K562 (cell line): Measurements from ENCODE around the gene PRKAR1B. TPM values are rescaled to one million over a fixed set of nuclear protein-coding genes. Genes with fewer than 3 reads are reported as not detected.
A peak's percentile ranks its signal among the peaks of the same experiment; 100 is the strongest.

Experiments
- BACH1 ChIP-seq: fragments of 200-800 bp; sonication (Bioruptor generic); IDR thresholded peaks from 2 replicates; pipeline ENCODE4 v1.6.1; 2016; ENCODE audit warnings: missing genetic modification characterization, missing compliant biosample characterization
- C11orf30 ChIP-seq: fragments of 450-650 bp; IDR thresholded peaks from 2 replicates; pipeline ENCODE4 v1.6.1; 2016; ENCODE audit warnings: low read depth, mild to moderate bottlenecking
- COPS2 ChIP-seq: fragments of 450-650 bp; conservative IDR thresholded peaks from 2 replicates; pipeline ENCODE4 v1.6.1; 2016; ENCODE audit warnings: mild to moderate bottlenecking, moderate library complexity
- DACH1 ChIP-seq: fragments of 450-650 bp; IDR thresholded peaks from 2 replicates; pipeline ENCODE4 v1.6.1; 2018; ENCODE audit not compliant: partially characterized antibody
- FOXM1 ChIP-seq, 2 experiments: fragments of 450-650 bp in 1 of 2; sonication (generic) in 1 of 2; formaldehyde crosslinking in 1 of 2; IDR thresholded peaks; 2 replicates each; pipeline versions ENCODE4 v1.6.1 to v1.9.0; 2017 to 2022; ENCODE audit warnings: low read depth in 2 of 2, mild to moderate bottlenecking in 2 of 2, missing genetic modification reagents in 1 of 2, moderate library complexity in 1 of 2
- GABPB2 ChIP-seq: fragments of 250-450 bp; sonication (Bioruptor Pico); conservative IDR thresholded peaks from 2 replicates; pipeline ENCODE4 v1.5.1; 2021; ENCODE audit warnings: mild to moderate bottlenecking
- GATA2 ChIP-seq: sonication (generic); formaldehyde crosslinking; IDR thresholded peaks from 2 replicates; pipeline ENCODE4 v1.4.0; 2020; ENCODE audit warnings: mild to moderate bottlenecking, missing genetic modification reagents
- HDAC1 ChIP-seq, 2 experiments: fragments of 450-650 bp; IDR thresholded peaks; 2 replicates each; pipeline ENCODE4 v1.6.1; 2016 to 2017; ENCODE audit warnings: inconsistent platforms in 1 of 2, mild to moderate bottlenecking in 1 of 2, moderate library complexity in 1 of 2
- KDM1A ChIP-seq, 2 experiments: fragments of 450-650 bp; IDR thresholded peaks; 2 replicates each; pipeline ENCODE4 v1.6.1; 2016; ENCODE audit warnings: mild to moderate bottlenecking in 2 of 2
- POLR2AphosphoS5 ChIP-seq: IDR thresholded peaks from 2 replicates; pipeline ENCODE4 v1.6.1; 2011; ENCODE audit warnings: mild to moderate bottlenecking, low read depth, low read length, moderate library complexity; ENCODE audit not compliant: control insufficient read depth, insufficient read depth
- RBM25 ChIP-seq: fragments of 200-400 bp; formaldehyde crosslinking; IDR thresholded peaks from 2 replicates; pipeline ENCODE4 v1.6.1; 2018; ENCODE audit warnings: low read length, low read depth, moderate library complexity; ENCODE audit not compliant: severe bottlenecking
- TFAM ChIP-seq: fragments of 250-450 bp; sonication (Bioruptor Pico); conservative IDR thresholded peaks from 2 replicates; pipeline ENCODE4 v1.5.0; 2021; ENCODE audit warnings: mild to moderate bottlenecking, moderate library complexity
- THRA ChIP-seq: fragments of 450-650 bp; IDR thresholded peaks from 2 replicates; pipeline ENCODE4 v1.6.1; 2017; ENCODE audit warnings: mild to moderate bottlenecking, moderate library complexity
- THRB ChIP-seq: fragments of 450-650 bp; formaldehyde crosslinking; conservative IDR thresholded peaks from 2 replicates; pipeline ENCODE4 v1.4.0; 2022; ENCODE audit warnings: mild to moderate bottlenecking, missing genetic modification characterization
- TSC22D4 ChIP-seq: fragments of 450-650 bp; IDR thresholded peaks from 2 replicates; pipeline ENCODE4 v1.6.1; 2016; ENCODE audit warnings: missing genetic modification characterization, missing biosample characterization, control low read depth
- ZBTB33 ChIP-seq: sonication (generic); formaldehyde crosslinking; IDR thresholded peaks from 2 replicates; pipeline ENCODE4 v1.8.1; 2023; ENCODE audit warnings: mild to moderate bottlenecking, missing genetic modification reagents
- ZEB2 ChIP-seq: fragments of 450-650 bp; IDR thresholded peaks from 2 replicates; pipeline ENCODE4 v1.6.1; 2016
- ZNF184 ChIP-seq: sonication (generic); formaldehyde crosslinking; IDR thresholded peaks from 2 replicates; pipeline ENCODE4 v1.5.0; 2020; ENCODE audit warnings: missing genetic modification reagents
- polyA plus RNA-seq, 8 experiments: library from polyadenylated mRNA; depleted of rRNA in 4 of 8; stranded (reverse) in 5 of 8; unstranded in 3 of 8; fragments of >200 nt; fragmentation: Nextera tagmentation in 2 of 8; fragmentation: Illumina TruSeq in 1 of 8; extraction: Ambion mirVana in 2 of 8; extraction: Trizol in 1 of 8; gene quantifications; 2 replicates each; pipeline versions ENCODE4 v1.2.1 to v1.2.3, GENCODE V29; 2011 to 2014; ENCODE audit warnings: inconsistent platforms in 1 of 8, missing spikeins in 1 of 8
- total RNA-seq, 7 experiments: library from RNA; depleted of rRNA in 6 of 7; stranded (reverse); fragments of >200 nt in 6 of 7; fragmentation: Illumina TruSeq in 2 of 7; extraction: Trizol in 2 of 7; gene quantifications; 2 replicates each; pipeline versions ENCODE4 v1.2.1 to v1.2.3, GENCODE V29; 2011 to 2021; ENCODE audit warnings: low replicate concordance in 1 of 7
- TF ChIP-seq, protein P1 (sequence below): fragments of 450-650 bp; IDR thresholded peaks from 2 replicates; pipeline ENCODE4 v1.6.1; 2016; ENCODE audit warnings: borderline replicate concordance

Gene PRKAR1B
- total and polyA plus RNA-seq, 9 of the 15 experiments (the other 6 are each of a cell fraction or from before 2014, with no cell fraction given) = 0.99 to 30.5 (median 12.7) TPM

DNA sequence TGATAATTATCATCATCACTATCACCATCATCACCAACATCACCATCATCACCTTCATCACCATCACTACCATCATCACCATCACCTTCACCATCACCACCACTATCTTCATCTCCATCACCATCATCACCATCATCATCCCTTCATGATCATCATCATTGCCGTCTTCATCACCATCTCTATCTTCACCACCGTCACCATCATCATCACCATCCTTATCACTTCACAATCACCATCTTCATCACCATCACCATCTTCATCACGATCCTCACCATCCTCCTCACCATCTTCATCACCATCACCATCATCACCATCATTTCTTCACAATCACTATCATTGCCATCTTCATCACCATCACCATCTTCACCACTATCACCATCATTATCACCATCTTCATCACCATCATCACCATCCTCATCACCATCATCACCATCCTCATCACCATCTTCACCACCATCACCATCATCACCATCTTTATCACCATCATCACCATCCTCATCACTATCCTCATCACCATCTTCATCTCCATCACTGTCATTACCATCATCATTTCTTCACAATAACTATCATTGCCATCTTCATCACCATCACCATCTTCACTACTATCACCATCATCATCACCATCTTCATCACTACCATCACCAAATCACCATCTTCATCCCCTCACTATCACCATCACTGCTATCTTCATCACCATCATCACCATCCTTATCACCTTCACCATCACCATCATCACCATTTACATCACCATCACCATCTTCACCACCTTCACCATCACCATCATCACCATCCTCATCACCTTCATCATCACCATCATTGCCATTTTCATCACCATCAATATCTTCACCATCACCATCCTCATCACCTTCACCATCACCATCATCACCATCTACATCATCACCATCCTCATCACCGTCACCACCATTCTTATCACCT is 73.0 kb downstream of the PRKAR1B start (continued):
- no peak for TF ChIP-seq BACH1 (tag)
- TF ChIP-seq C11orf30 = no peak
- TF ChIP-seq HDAC1 (IDR thresholded peaks at IDR 0.05) = peak in 1 of 2 experiments; percentile 45; a peak in 2 of 4 replicates
- peak; percentile 3; the same call in 1 of the 2 replicates for TF ChIP-seq THRB (CRISPR knock-in tag)
- no peak for TF ChIP-seq ZEB2
- TF ChIP-seq GABPB2 (CRISPR knock-in tag) = no peak
- no peak for TF ChIP-seq FOXM1 (IDR thresholded peaks at IDR 0.05; ENCODE audit: low read depth)
- TF ChIP-seq FOXM1 (CRISPR knock-in tag; IDR thresholded peaks at IDR 0.05; ENCODE audit: low read depth) = no peak
- TF ChIP-seq COPS2 = no peak
- no peak for TF ChIP-seq POLR2AphosphoS5
- no peak for TF ChIP-seq THRA
- TF ChIP-seq TFAM (CRISPR knock-in tag) = no peak
- 0 out of 2 replicates have a peak, but pooled peaks have one; percentile 82 for TF ChIP-seq TSC22D4 (tag)
- peak; percentile 44 to 73 for TF ChIP-seq KDM1A (IDR thresholded peaks at IDR 0.05)
- 0 out of 2 replicates have a peak, but pooled peaks have one; percentile 40 for TF ChIP-seq GATA2
- TF ChIP-seq DACH1 = peak; percentile 2
- no peak for TF ChIP-seq ZNF184 (CRISPR knock-in tag)
- TF ChIP-seq, protein P1, sequence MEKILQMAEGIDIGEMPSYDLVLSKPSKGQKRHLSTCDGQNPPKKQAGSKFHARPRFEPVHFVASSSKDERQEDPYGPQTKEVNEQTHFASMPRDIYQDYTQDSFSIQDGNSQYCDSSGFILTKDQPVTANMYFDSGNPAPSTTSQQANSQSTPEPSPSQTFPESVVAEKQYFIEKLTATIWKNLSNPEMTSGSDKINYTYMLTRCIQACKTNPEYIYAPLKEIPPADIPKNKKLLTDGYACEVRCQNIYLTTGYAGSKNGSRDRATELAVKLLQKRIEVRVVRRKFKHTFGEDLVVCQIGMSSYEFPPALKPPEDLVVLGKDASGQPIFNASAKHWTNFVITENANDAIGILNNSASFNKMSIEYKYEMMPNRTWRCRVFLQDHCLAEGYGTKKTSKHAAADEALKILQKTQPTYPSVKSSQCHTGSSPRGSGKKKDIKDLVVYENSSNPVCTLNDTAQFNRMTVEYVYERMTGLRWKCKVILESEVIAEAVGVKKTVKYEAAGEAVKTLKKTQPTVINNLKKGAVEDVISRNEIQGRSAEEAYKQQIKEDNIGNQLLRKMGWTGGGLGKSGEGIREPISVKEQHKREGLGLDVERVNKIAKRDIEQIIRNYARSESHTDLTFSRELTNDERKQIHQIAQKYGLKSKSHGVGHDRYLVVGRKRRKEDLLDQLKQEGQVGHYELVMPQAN = 0 out of 2 replicates have a peak, but pooled peaks have one; percentile 18
- TF ChIP-seq RBM25 = no peak
- no peak for TF ChIP-seq ZBTB33 (CRISPR knock-in tag)
